Peyer's patch (tissue), 4 donors: Measurements from ENCODE around the gene FUBP1.

Source experiments
- CTCF ChIP-seq, 6 experiments: fragments of 450-650 bp in 4 of 6; fragments of 200-600 bp in 2 of 6; sonication (generic) in 1 of 6; IDR thresholded peaks; one replicate each; pipeline ENCODE4 v1.5.1; 2017 to 2019; ENCODE audit warnings: antibody characterized with exemption in 6 of 6, mild to moderate bottlenecking in 3 of 6, moderate library complexity in 1 of 6
- POLR2A ChIP-seq, 2 donors: fragments of 450-650 bp; IDR thresholded peaks; one replicate each; pipeline ENCODE4 v1.5.1; 2017; ENCODE audit warnings: antibody characterized with exemption in 2 of 2, mild to moderate bottlenecking in 2 of 2, moderate library complexity in 2 of 2

GRCh38 chr1:77996734-77997133 lies 17.9 kb upstream of the FUBP1 start:
- TF ChIP-seq POLR2A (IDR thresholded peaks at IDR 0.05) (no peak), CTCF (IDR thresholded peaks at IDR 0.05) (no peak)
